NCI-H1105 (cell line): ENCODE measurements around the gene JAGN1.
A peak's percentile ranks its signal among the peaks of the same experiment; 100 is the strongest.
"Not testable (repeated sequence)": the region's sequence is repeated elsewhere in the genome, so short reads cannot be mapped to it uniquely, and the experiment has no call there.

ENCODE experiments used
- DNase-seq: peaks from one replicate; lab custom pipeline; 2025; lab: John Stamatoyannopoulos, UW

Gene JAGN1

DNA sequence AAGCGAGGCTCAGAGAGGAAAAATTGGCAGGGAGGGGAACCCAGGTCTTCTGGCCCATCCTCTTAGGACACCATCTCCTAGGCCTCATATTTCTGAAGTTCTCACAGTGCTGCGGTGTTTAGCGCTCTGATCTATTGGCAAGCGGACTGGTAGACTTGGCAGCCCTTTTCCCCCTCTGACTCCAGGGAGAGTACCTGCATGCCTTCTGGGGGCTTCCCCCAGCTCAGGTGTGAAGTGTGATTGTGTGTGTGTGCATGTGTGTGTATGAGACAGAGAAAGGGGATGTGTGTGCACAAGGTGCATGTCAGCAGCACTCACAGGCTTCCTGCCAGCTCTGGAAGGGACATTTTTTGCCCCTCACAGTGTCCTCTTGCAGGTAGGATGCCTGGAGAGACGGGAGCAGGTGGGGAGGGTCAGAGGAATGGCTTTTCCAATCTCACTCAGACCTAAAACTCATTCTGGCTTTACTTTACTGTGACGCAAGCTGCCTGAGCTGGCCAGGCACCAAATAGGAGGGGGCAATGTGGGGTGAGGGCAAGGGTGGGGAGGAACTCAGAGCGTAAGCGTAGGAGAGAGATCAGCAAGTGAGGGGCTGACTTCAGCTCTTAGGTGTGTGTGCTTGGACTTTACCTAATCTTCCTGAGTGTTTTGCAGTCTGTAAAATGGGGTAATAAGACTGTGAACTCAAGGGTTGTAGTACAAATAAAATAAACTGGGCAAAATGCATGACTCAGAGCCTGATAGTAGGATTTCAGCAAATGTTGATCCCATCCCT lies 8.2 kb downstream of the JAGN1 start:
- no peak for DNase-seq

DNA sequence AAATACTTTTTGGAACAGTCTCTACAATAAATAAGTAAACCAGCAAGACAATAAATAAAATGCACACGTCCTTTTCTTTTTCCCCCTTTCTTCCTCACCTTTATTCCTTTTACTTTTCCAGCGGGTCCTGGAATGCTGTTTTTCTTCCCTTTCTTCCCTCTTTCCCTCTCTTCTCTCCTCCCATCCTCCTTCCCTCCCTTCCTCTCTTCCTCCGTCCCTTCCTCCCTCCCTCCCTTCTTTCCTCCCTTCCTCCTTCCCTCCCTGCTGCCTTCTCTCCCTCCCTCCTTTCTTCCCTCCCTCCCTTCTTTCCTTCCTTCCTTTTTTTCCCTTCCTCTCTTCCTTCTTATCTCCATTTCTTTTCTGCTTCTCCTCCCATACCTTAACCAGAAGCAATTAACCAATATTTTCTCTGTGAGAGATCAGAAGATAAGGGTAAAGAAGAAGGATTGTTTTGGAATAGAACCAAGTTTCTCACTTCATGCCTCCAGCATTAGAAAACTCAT lies 8.9 kb downstream of the JAGN1 start:
- no peak for DNase-seq

DNA sequence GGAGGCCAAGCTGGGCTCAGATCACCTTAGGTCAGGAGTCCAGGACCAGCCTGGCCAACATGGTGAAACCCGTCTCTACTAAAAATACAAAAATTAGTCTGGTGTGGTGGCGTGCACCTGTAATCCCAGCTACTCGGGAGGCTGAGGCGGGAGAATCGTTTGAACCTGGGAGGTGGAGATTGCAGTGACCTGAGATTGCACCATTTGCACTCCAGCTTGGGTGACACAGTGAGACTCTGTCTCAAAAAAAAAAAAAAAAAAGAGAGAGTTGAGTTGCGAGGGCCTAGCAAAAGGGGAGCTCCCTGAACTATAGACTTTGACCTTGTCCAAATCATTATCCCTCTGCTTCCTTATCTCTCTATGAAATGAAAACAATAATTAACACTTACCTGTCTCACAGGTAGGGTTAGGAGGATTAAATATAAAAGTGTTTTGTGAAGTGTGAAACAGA lies 10.6 kb downstream of the JAGN1 start:
- not testable (repeated sequence) for DNase-seq

DNA sequence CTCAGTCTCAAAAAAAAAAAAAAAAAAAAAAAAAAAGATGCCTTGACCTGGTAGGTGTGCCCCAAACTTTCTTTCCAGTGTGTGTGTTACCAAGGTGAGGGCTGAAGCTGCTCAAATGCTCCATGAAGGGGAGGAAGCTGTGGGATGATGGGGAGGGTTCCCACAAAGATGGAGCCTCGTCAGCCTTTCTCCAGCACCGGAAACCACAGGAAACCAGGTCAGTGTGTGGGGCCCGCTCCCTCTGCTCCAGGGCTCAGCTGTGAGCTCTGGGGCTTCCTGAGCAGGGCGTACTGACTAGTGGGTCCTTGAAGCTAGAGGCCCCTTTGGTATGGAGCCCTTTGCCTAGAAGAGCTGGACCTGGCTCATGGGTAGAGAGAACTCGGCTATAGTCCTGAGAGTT lies 11.6 kb downstream of the JAGN1 start:
- DNase-seq: no peak

DNA sequence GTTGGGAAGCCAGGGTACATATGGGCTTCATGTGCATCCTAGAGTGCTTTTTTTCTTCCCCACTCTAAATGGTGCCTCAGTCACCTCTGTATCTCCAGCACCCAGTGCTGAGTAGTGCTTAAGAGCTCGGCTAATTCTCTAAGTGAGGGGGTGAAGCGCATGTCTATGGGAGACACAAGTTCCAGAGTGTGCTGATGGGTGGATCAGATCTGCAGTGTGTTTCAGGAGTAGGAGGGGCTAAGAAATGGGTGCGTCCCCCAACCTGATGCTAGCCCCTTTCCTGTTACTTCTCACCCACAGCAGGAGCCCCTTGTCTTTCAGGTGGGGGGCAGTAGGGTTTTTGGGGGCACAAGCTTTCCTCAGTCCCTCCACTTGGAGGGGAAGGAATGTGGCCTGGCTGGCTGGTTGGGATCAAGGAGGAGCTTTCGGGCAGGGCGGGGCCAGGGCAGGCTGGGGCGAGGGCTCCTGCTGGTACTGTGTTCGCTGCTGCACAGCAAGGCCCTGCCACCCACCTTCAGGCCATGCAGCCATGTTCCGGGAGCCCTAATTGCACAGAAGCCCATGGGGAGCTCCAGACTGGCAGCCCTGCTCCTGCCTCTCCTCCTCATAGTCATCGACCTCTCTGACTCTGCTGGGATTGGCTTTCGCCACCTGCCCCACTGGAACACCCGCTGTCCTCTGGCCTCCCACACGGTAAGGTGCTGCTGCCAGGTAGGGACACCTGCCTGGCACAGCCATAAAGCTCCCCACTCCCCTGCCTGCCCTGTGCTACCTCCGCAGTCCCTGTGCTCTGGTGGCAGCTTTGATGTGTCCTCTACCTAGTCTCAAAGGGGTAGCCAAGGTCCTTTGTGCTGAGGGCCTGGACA lies 12.2 kb downstream of the JAGN1 start, which contains the start of gene IL17RE:
TSS of gene IL17RE (plus strand) at position 477 of the 866 bp plus-strand sequence. CDS start at position 562, 85 bp downstream.
- no peak for DNase-seq

DNA sequence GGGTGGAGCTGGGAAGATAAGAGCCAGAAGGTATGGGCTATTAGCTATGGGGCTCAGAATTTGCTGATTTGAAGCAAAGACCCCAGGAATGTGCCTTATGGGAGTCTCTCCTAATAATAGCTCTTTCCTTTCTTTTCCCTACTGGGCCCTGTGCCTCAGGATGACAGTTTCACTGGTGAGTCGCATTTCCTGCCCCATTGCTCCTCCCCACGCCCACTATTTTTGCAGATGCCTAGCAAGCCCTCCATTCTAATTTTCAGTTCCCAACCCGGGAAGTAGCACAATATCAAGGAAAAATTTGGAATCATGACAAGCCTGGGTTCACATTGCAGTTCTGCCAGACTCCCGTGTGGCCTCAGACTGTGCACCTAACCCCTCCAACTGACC lies 12.8 kb downstream of the JAGN1 start:
- no peak for DNase-seq

DNA sequence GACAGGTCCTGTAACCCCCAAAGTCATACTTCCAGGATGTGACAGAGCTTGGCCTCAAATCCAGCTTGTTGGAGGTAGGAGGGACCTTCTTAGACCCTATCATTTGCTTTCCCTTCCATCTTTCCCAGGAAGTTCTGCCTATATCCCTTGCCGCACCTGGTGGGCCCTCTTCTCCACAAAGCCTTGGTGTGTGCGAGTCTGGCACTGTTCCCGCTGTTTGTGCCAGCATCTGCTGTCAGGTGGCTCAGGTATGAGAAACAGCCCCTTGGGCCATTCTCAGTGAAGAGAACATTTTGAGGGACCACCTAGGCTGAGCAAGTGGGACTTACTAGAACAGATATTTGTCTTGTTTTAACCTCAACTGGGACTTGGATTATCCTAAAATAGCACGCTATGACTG lies 13.5 kb downstream of the JAGN1 start:
- no peak for DNase-seq

DNA sequence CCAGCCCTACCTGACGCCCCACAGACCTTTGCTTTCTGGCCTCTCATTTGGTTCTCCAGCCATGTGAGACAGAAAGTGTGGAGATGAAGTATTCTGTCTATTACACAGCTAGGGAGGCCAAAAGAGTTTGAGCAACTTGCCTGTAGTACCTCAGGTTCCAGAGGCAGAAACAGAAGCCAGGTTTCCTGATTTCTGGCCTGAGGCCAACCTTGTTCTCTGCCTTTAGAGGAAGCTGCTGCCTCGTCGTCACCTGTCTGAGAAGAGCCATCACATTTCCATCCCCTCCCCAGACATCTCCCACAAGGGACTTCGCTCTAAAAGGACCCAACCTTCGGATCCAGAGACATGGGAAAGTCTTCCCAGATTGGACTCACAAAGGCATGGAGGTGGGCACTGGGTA lies 16.1 kb downstream of the JAGN1 start:
- no peak for DNase-seq

DNA sequence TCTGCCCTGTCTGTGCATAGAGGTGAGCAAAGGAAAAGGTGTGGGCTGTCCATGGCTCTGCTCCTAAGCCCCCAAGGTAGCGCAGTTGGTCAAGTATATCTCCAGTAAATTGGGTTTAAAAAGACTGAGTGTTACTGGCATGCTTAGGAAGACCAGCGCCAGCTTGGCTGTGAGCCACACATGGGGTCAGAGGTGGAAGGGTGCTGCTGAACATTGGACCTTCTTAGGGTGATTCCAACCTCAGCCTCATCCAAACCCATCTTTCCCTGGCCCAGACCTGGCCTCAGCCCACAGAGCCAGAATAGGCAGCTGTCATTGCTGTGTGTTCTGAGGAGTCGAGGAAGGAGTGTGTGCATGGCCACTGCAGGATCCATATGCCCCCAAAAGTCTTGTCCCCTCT lies 17.9 kb downstream of the JAGN1 start:
- DNase-seq: no peak

DNA sequence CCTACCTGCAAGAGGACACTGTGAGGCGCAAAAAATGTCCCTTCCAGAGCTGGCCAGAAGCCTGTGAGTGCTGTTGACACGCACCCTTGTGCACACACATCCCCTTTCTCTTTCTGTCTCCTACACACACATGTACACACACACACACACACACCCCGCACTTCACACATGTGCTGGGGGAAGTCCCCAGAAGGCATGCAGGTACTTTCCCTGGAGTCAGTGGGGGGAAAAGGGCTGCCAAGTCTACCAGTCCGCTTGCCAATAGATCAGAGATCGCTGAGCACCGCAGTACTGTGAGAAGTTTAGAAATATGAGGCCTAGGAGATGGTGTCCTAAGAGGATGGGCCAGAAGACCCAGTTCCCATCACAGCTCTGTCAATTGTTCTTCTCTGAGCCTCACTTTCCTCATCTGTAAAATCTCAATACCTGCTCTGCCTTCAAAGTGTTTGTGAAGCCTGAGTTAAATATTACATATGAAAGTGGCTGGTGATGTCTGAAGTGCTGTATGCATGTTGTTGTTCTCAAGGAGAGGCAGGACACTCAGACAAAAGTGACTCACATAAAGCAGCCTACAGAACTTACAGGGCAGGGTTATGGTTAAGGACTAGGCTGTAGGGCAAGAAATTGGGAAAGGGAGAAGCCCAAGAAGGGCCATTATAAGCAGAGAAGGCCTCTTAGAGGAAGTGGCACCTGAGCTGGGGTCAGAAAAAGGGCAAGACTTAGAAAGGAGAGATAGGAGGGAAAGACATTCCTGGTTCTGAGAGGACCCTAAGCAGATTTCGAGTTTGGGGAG lies 19.0 kb downstream of the JAGN1 start:
- no peak for DNase-seq

DNA sequence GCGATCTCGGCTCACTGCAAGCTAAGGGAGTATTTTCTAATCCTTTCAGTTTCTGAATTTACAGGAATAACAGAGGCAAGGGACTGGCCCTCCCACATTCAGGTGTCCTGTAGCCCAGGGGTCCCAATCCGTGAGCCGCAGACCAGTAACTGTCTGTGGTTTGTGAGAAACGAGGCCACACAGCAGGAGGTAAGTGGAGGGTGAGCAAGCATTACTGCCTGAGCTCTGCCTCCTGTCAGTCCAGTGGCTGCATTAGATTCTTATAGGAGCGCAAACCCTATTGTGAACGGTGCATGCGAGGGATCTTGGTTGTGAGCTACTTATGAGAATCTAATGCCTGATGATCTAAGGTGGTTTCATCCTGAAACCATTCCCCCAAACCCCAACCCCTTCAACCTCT lies 21.5 kb downstream of the JAGN1 start:
- DNase-seq: no peak

DNA sequence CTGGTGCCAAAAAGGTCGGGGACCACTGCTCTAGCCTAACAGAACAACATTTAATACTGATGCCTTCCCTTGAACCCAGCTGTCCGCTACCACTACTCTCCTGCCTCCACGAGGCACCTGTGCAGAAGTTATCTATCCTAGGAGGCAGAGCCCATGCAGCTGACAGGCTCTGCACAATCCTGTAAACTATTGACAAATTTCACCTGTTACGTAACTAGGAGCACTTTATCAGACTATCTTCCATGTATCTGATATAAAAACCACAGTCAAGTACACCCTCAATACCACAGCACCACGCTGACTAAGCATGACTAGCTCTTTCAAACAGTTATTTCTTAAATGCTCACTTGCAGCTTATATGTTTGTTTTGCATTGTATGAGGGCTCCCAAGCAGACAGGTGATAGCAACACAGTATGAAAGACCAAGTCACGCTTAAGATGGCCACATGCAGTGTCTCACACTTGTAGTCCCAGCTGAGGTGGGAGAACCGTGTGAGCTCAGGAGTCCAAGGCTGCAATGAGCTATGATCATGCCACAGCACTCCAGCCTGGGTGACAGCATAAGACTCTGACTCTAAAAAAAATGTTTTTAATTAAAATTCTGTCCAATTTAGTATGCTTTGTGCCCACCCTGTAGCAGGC lies 22.0 kb downstream of the JAGN1 start:
- no peak for DNase-seq

DNA sequence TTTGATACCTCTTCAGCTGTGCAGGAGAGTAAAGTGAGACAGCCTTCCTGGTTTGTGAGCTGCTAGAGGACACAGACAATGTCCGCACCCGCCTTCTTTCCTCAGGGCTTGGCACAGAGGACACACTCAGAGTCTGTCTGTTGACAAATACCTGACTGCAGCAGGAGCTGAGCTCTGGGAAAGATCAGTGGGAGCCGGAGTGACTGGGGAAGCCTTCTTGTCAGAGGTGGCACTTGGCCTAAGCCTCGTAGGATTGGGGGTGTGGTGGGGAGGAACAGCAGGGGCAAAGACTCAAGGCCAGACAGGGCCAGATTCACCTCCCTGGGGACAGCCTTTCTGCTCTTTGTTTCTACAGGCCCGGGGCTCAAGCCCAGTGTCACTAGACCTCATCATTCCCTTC lies 23.2 kb downstream of the JAGN1 start:
- DNase-seq: no peak

DNA sequence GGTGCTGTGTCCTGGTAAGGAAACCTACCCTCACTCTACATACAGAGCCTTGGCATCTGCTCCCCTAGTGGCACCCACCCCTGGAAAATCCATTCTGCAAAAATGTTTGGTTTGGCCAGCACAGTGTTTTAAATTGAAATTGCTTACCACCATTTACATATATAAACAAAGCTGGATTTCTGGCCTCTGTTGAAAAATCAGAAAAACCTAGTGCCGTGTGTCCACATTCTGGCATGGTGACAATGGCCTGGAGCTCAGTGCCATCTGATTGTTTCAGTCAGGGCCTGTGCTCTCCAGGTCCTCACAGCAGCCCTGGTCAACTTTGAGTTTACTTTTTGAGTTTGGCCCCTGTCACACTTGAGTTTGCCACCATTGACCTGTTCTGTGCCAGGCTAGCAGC lies 23.6 kb downstream of the JAGN1 start:
- no peak for DNase-seq

DNA sequence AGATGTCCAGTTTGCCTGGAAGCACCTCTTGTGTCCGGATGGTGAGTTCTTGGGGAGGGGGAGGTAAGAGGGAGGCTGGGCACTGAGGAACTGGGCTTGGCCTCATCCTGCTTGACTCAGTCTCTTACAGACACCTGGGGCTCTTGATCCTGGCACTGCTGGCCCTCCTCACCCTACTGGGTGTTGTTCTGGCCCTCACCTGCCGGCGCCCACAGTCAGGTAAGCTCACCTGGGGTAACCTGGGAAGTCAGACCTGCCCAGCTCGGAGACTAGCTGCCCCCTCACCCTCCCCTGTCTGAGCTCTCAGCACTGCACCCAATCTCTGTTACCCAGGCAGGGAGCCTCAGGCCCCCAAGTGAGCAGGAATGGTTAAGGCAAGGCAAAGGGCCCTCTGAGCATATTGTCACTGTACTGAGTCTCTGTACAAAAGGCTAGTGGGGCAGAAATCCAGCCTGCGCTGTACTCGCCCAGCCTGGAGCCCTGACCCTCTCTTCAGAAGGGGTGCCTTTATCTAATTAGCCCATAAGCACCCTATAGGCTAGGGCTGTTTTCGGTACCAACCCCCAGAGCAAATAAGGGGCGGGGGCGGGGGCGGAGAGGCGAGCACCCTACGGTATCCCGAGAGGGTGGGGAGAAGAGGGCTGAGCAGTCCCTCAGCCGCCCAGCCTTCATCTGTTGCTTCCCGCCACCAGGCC lies 24.3 kb downstream of the JAGN1 start:
- no peak for DNase-seq

DNA sequence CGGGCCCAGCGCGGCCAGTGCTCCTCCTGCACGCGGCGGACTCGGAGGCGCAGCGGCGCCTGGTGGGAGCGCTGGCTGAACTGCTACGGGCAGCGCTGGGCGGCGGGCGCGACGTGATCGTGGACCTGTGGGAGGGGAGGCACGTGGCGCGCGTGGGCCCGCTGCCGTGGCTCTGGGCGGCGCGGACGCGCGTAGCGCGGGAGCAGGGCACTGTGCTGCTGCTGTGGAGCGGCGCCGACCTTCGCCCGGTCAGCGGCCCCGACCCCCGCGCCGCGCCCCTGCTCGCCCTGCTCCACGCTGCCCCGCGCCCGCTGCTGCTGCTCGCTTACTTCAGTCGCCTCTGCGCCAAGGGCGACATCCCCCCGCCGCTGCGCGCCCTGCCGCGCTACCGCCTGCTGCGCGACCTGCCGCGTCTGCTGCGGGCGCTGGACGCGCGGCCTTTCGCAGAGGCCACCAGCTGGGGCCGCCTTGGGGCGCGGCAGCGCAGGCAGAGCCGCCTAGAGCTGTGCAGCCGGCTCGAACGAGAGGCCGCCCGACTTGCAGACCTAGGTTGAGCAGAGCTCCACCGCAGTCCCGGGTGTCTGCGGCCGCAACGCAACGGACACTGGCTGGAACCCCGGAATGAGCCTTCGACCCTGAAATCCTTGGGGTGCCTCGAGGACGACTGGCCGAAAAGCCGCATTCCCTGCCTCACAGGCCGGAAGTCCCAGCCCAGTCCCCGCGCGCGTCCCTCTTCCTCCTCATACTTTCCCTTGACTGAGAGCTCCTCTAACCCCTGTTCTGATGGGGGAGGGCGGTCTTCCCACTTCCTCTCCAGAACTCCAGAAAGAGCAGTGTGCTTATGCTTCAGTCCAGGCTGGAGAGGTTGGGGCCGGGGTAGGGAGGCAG lies 25.1 kb downstream of the JAGN1 start:
- DNase-seq: no peak

DNA sequence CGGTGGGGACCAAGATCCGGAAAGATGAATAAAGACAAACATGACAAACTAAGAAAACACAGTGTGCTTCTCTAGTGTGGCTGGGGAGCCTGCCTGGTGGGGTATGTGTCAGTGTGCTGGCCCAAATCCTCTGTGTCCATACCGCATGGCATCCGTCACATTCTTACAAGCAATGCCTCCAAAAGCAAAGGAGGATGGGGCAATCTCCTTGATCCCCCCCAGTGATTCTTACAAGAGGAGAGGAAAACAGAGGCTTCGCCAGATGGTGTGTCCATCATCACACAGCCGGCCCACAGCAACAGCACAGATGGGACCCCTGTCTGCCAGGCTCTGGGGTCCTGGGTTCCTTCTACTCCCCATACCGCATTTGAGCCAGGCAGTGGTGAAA lies 25.9 kb downstream of the JAGN1 start:
- no peak for DNase-seq

DNA sequence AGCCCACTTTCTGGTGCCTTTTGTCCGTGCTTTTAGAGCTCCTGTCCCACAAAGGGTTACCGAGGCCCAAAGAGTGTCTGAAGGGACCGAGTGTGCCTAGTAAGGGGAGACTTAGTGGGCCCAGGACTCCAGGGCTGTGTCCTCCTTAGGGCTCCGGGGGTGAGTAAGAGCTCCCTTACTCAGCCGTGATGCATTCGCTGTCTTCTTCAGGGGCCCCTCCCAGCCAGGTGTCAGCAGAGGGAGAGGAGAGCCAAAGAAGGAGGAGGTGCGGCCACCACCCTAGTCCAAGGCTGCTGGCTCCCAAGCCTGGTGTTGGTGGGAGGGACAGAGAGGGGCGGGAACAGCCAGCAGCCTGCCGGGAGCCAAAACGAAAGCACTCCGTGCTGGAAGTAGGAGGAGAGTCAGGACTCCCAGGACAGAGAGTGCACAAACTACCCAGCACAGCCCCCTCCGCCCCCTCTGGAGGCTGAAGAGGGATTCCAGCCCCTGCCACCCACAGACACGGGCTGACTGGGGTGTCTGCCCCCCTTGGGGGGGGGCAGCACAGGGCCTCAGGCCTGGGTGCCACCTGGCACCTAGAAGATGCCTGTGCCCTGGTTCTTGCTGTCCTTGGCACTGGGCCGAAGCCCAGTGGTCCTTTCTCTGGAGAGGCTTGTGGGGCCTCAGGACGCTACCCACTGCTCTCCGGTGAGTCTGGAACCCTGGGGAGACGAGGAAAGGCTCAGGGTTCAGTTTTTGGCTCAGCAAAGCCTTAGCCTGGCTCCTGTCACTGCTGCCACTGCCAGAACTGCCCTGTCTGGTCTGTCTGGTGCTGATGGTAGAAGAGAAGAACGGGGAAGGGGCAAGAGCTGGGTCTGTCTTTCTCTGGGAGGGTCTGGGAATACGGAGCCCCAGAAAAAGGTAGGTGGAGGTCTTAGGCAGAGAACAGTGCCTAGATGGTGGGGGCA lies 26.6 kb downstream of the JAGN1 start, which contains the start of gene IL17RC:
TSS of gene IL17RC (plus strand) at position 365 of the 947 bp plus-strand sequence. CDS start at position 583, 218 bp downstream.
- DNase-seq: peak; percentile 39

DNA sequence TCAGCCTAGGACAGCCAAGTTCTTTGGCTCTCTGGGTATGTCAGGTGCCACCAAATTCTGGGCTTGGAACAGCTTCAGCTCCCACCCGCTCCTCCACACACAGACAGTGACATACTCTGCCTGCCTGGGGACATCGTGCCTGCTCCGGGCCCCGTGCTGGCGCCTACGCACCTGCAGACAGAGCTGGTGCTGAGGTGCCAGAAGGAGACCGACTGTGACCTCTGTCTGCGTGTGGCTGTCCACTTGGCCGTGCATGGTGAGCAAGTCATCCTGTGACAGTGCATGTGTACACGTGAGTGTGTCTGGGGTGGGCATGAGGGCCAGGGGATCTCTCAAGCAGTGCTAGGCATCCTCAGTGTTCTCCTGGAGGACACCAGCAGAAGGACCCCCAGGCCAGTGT lies 27.4 kb downstream of the JAGN1 start:
- no peak for DNase-seq
